ENCODE data around the gene MCF2L.

MCF2L gene

GRCh38 chr13:113113846-113114271 is 144.8 kb downstream of the MCF2L start:
- DNase-seq (ENCODE audit: low spot score), result no peak

DNA sequence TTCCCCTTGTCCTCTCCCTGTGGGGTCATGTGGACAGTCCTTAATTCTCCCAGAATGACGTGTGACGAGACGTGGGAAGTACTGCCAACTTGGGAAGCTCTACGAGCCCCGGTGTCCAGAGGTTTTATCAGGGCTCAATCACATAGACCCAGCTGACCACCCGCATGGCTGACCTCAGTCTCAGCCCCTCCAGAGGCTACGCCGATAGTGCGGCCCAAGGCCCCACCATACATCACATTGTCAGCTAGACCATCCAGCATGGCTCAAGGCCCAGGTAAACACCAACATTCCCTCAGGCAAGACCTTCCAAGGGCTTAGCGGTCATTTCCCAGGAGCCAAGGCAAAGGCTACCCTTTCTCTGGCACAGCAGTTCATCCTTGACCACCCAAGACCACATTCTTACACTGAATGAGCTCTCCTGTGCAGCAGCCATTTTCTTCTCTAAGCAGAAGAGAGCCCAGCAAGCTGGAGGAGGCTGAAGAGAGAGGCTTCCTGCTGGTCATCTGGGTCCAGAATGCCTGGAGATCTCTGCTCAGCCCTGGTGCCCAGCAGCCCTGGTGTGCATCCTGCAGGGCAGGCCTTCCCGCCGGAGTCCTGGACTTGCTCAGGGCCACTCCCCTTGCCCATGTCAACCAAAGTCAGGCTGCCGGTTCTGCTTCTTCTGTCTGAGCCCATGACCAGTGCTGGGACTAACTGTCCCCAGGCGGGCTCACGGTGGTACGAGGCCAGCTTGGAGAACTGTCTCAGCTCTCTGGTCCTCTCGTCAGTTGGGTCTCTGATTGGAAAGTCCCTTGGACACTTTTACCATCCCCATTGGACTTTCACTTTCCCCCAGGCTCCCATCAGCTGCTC is 145.7 kb downstream of the MCF2L start:
- DNase-seq (ENCODE audit: low spot score), result no peak

DNA sequence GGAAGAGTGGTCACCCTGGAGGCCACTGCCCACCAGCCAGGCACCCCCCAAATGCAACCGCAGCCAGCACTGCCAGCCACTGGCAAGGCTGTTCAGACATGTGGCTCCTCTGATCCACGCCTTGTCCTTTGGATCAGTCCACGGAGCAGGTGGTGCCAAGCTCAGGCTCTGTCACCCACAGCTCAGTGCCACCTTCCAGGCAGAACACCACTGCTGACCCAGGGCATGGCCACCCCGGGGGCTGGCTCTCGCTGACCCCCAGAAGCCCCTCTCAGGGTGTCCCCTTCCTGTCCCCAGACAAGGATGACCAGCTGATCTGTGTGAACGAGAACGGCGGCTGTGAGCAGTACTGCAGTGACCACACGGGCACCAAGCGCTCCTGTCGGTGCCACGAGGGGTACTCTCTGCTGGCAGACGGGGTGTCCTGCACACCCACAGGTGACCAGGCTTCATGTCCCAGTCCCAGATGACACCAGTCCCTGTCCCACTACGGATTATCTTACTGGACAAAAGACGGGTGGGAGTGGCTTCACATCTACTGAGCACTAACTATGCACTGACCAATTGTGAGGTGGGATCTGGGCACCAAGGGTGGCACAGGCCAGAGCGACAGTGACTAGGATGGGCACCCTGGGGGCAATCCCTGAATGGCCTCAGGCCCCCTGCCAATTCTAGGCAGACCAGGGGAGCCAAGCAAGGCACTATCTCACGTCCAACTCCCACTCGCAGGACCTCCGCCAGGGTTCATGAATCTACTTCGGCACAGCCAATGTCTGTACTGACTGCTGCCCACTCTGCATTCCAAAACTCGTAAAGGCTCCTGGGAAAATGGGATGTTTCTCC is 146.6 kb downstream of the MCF2L start:
- DNase-seq (ENCODE audit: low spot score), result no peak

DNA sequence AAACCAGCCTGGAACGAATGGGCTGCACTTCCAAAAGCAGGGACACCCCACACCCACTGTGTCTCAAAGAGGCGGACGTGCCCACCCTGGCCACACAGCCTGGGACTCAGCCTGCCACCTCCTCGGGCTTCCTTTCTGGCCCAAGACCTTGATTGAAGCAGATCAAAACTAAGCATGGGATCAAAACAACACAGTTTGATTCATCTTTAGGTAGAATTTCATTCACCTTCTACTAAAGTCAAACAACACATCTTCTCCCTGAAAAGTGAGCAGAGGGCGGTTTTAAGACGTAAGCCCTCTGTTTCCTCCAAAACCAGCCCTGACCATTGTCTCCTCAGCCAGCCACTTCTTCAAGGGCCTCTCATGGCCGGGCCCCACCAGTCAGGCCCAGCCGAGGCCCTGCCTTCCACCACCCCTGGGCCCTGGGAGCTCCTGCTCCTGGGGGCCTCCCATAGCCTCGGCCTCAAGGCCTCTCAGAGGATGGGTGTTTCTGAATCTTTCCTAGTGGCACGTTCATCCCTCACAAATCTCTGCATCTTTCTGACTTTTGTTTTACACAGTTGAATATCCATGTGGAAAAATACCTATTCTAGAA is 147.3 kb downstream of the MCF2L start:
- no peak for DNase-seq (ENCODE audit: low spot score)

DNA sequence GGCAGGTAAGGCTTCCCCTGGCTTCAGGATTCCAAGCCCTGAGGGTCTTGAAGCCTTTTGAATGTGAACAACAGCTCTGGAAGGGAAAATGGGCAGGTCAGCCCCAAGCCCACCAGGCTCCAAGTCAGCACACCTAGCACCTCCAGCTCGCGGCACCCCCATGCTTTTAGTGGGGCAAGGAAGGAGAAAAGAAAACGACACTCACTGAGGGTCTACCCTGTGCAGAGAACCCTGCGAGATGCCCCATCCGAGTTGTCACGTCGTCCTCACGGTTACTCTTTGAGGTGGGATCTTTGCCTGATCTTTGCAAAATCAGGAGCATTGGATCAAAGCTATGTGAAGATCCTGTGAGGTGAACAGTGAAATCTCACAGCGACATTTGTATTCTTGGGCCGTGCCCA is 147.9 kb downstream of the MCF2L start:
- DNase-seq (ENCODE audit: low spot score), result no peak

GRCh38 chr13:113117335-113117872 is 148.4 kb downstream of the MCF2L start:
- no peak for DNase-seq (ENCODE audit: low spot score)

GRCh38 chr13:113117911-113118260 is 148.9 kb downstream of the MCF2L start:
- DNase-seq (ENCODE audit: low spot score), result no peak

DNA sequence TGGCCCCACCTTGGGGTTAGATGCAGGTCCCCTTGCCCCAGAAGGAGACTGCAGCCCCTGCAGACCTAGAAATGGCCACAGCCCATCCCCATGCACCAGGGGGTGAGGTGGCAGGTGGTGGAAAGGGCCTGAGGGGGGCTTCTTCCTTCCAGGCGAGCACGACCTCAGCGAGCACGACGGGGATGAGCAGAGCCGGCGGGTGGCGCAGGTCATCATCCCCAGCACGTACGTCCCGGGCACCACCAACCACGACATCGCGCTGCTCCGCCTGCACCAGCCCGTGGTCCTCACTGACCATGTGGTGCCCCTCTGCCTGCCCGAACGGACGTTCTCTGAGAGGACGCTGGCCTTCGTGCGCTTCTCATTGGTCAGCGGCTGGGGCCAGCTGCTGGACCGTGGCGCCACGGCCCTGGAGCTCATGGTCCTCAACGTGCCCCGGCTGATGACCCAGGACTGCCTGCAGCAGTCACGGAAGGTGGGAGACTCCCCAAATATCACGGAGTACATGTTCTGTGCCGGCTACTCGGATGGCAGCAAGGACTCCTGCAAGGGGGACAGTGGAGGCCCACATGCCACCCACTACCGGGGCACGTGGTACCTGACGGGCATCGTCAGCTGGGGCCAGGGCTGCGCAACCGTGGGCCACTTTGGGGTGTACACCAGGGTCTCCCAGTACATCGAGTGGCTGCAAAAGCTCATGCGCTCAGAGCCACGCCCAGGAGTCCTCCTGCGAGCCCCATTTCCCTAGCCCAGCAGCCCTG is 149.4 kb downstream of the MCF2L start:
- no peak for DNase-seq (ENCODE audit: low spot score)

DNA sequence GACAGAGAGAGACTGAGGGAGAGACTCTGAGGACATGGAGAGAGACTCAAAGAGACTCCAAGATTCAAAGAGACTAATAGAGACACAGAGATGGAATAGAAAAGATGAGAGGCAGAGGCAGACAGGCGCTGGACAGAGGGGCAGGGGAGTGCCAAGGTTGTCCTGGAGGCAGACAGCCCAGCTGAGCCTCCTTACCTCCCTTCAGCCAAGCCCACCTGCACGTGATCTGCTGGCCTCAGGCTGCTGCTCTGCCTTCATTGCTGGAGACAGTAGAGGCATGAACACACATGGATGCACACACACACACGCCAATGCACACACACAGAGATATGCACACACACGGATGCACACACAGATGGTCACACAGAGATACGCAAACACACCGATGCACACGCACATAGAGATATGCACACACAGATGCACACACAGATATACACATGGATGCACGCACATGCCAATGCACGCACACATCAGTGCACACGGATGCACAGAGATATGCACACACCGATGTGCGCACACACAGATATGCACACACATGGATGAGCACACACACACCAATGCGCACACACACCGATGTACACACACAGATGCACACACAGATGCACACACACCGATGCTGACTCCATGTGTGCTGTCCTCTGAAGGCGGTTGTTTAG is 150.3 kb downstream of the MCF2L start:
- DNase-seq (ENCODE audit: low spot score), result no peak

DNA sequence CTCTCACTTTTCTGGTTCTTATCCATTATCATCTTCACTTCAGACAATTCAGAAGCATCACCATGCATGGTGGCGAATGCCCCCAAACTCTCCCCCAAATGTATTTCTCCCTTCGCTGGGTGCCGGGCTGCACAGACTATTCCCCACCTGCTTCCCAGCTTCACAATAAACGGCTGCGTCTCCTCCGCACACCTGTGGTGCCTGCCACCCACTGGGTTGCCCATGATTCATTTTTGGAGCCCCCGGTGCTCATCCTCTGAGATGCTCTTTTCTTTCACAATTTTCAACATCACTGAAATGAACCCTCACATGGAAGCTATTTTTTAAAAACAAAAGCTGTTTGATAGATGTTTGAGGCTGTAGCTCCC is 150.8 kb downstream of the MCF2L start:
- no peak for DNase-seq (ENCODE audit: low spot score)

- DNase-seq (ENCODE audit: low spot score), result no peak
Observed at GRCh38 chr13:113120300-113121182, 151.5 kb downstream of the MCF2L start.

- DNase-seq (ENCODE audit: low spot score), result no peak
Observed at GRCh38 chr13:113121183-113121927, 152.3 kb downstream of the MCF2L start.

GRCh38 chr13:113121928-113122471 is 153.0 kb downstream of the MCF2L start:
- DNase-seq (ENCODE audit: low spot score), result no peak

- DNase-seq (ENCODE audit: low spot score), result no peak
Observed at GRCh38 chr13:113122550-113123225, 153.7 kb downstream of the MCF2L start, which contains the start of gene F10. TSS of gene F10 (plus strand) at chr13:113122799. CDS start at chr13:113122856, 57 bp downstream.

DNA sequence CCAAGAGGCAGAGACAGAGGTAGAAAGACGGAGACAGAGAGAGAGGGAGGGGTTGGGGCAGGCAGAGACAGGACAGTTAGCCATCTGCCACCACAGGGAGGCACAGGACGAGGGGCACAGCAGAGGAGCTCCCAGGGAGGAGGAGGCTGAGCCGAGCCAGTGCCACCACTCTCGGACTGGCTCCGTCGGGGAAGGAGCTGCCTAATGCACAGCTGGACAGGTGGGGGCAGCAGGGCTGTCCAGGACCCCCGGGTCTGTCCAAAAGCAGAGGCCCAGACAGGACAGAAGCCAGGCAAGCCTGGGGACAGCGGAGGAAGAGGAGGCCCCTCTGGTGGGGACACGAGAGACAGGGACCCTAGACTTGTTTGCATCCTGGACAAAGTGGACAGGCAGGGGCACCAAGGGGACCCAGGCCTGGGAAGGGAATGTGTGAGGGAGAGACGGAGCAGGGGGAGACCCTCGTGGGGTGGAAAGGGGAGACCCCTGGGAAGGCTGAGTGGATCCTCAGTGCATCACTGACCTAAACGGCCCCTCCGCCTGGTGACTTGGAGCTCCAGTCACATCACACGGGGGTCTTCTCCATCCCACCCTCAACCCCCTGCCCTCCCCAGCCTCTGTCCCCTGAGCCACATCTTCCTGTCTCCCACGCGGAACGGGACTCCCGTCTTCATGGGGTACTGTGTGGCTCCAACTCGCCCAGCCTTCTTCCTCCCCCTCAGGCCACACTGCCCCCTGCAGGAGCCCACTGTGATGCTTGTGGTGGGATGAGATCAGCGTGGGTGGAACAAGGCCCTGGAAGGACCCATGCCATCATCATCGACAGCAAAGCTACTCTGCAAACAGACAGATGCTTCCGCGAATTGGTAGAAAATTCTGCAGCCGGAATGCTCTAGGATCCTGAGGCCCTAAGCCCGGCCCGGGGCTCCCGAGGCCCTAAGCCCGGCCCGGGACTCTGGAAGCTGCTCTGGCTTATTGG is 154.5 kb downstream of the MCF2L start:
- no peak for DNase-seq (ENCODE audit: low spot score)

DNA sequence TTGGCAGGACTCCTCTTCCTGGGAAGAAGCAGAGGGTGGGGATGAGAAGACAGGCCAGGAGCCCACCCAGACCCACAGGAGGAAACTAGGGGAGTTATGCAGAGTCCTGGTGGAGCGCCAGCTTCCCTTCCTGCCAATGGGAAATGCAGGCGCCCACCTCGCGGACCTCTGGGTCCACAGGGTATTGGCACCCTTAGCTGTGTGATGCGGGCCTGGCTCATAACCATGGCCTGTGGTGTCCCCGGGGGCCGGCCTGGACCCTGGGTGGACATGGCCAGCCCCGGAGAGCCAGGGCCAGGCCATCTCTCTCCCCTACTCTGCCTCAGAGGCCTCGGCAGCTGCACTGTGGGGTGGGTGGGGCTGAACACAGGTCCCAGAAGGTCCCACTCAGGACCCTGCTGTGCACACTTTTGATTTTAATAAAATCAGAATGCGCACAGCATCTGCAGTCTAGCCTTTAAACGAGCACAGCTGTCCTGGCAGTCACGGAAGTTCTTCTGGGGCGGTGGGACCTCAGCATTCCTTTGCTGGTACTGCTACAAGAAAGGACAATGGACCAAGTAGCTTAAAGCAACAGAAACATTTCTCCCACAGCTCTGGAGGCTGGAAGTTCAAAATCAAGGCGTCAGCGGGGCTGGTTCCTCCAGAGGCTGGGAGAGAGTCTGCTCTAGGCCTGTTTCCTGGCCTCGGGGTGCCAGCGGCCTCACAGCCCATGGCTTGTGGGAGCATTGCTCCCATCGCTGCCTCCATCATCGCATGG is 155.4 kb downstream of the MCF2L start:
- DNase-seq (ENCODE audit: low spot score), result no peak
